PC-3 (cell line): Measurements from ENCODE around the gene CLDN19. TPM values are rescaled to one million over a fixed set of nuclear protein-coding genes. Genes with fewer than 3 reads are reported as not detected.
A peak's percentile ranks its signal among the peaks of the same experiment; 100 is the strongest.

ENCODE experiments used
- ATAC-seq: fragments of 200-7000 bp; cut with Tn5 transposase; 2 replicates; pipeline ENCODE4 v1.9.1; 2020; ENCODE audit warnings: mild to moderate bottlenecking, moderate library complexity
- BruUV-seq: library from RNA; stranded (reverse); fragments of 400-500 nt; replicated peaks from 2 replicates; lab custom pipeline; 2021; lab: Mats Ljungman, UMichigan
- CTCF ChIA-PET: fragments of 300-600 bp; sonication (Branson Sonifier 250); formaldehyde crosslinking; loops from one replicate; lab custom pipeline; 2022; ENCODE audit warnings: antibody characterized with exemption; lab: Charles Lee
- POLR2A ChIA-PET: fragments of 300-600 bp; sonication (Branson Sonifier 250); formaldehyde crosslinking; loops from one replicate; lab custom pipeline; 2022; ENCODE audit warnings: antibody characterized with exemption; ENCODE audit not compliant: unreplicated experiment; lab: Charles Lee
- DNase-seq: peaks from one replicate; pipeline ENCODE4 v3.0.0-alpha.2; 2015
- H2AFZ ChIP-seq: fragments of 300-600 bp; sonication (generic); 2 replicates; pipeline ENCODE4 v1.6.0; 2016; ENCODE audit warnings: antibody characterized with exemption, low read length
- H3F3A ChIP-seq: fragments of 300-600 bp; sonication (generic); one replicate; pipeline ENCODE4 v1.6.0; 2017; ENCODE audit warnings: antibody characterized with exemption, low read length, control low read depth, mild to moderate bottlenecking; ENCODE audit not compliant: unreplicated experiment
- H3K27ac ChIP-seq: fragments of 300-600 bp; sonication (generic); 2 replicates; pipeline ENCODE4 v1.5.1; 2016; ENCODE audit warnings: mild to moderate bottlenecking, low read length
- H3K27me3 ChIP-seq: fragments of 300-600 bp; sonication (generic); 2 replicates; pipeline ENCODE4 v1.6.1; 2016; ENCODE audit warnings: low read length, mixed read lengths
- H3K36me3 ChIP-seq: fragments of 300-600 bp; sonication (generic); 2 replicates; pipeline ENCODE4 v1.6.1; 2016; ENCODE audit warnings: low read depth, mixed run types, low read length, mixed read lengths
- H3K4me1 ChIP-seq: fragments of 300-600 bp; sonication (generic); 2 replicates; pipeline ENCODE4 v1.5.1; 2016; ENCODE audit warnings: low read length; ENCODE audit not compliant: insufficient read depth
- H3K4me2 ChIP-seq: fragments of 300-600 bp; sonication (generic); 2 replicates; pipeline ENCODE4 v1.6.0; 2016; ENCODE audit warnings: low read length
- H3K4me3 ChIP-seq: fragments of 300-600 bp; sonication (generic); 2 replicates; pipeline ENCODE4 v1.5.1; 2016; ENCODE audit warnings: mild to moderate bottlenecking, low read length, mixed read lengths
- H3K79me2 ChIP-seq: fragments of 300-600 bp; sonication (generic); 2 replicates; pipeline ENCODE4 v1.6.1; 2017; ENCODE audit warnings: low read length, mixed read lengths
- H3K9ac ChIP-seq: fragments of 300-600 bp; sonication (generic); 2 replicates; pipeline ENCODE4 v1.6.0; 2016; ENCODE audit warnings: mild to moderate bottlenecking, low read length
- H3K9me2 ChIP-seq: fragments of 300-600 bp; sonication (generic); replicated peaks from 2 replicates; pipeline ENCODE4 v1.6.1; 2016; ENCODE audit warnings: mixed run types, low read length, mixed read lengths
- H3K9me3 ChIP-seq: fragments of 300-600 bp; sonication (generic); 2 replicates; pipeline ENCODE4 v1.6.1; 2016; ENCODE audit warnings: low read length, mixed read lengths
- H4K20me1 ChIP-seq: fragments of 300-600 bp; sonication (generic); 2 replicates; pipeline ENCODE4 v1.6.1; 2016; ENCODE audit warnings: low read length, mixed read lengths
- CTCF ChIP-seq: fragments of 300-600 bp; sonication (generic); conservative IDR thresholded peaks from 2 replicates; pipeline ENCODE4 v1.5.1; 2017; ENCODE audit warnings: antibody characterized with exemption, low read depth, mild to moderate bottlenecking, low read length
- EZH2 ChIP-seq: fragments of 300-600 bp; sonication (generic); IDR thresholded peaks from one replicate; pipeline ENCODE4 v1.6.1; 2017; ENCODE audit warnings: antibody characterized with exemption, mild to moderate bottlenecking, low read length; ENCODE audit not compliant: unreplicated experiment
- EZH2phosphoT487 ChIP-seq: fragments of 300-600 bp; sonication (generic); IDR thresholded peaks from 2 replicates; pipeline ENCODE4 v1.6.1; 2018; ENCODE audit warnings: mild to moderate bottlenecking, antibody characterized with exemption, low read length, borderline replicate concordance
- intact Hi-C: fragments of 100-400 bp; cut with micrococcal nuclease; formaldehyde crosslinking; loops from 2 replicates; pipeline ENCODE4 v1.9.0; 2023
- total RNA-seq: library from RNA; depleted of rRNA; stranded (reverse); fragments of >200 nt; gene quantifications from 2 replicates; pipeline ENCODE4 v1.2.3, GENCODE V29; 2014

Gene CLDN19
- total RNA-seq, 1 experiment from 2014 or later, result not detected

GRCh38 chr1:42777852-42778251 lies 37.8 kb upstream of the CLDN19 start:
- Histone ChIP-seq H2AFZ (no peak overlapping the region), H3K4me1 (no peaks in the 10 kb centered on the region), H3F3A (no peaks in the 10 kb centered on the region), H3K4me2 (no peak overlapping the region), H4K20me1 (no peaks in the 10 kb centered on the region), H3K9me2 (no peaks in the 10 kb centered on the region), H3K36me3 (peaks cover 32% of the 10 kb centered on the region), H3K27ac (no peak overlapping the region), H3K9me3 (no peaks in the 10 kb centered on the region), H3K79me2 (0 out of 2 replicates have a peak, but pooled peaks cover 4% of the 10 kb centered on the region), H3K27me3 (no peaks in the 10 kb centered on the region), H3K9ac (no peak overlapping the region), H3K4me3 (no peak overlapping the region)
- peak; percentile 48 for DNase-seq
- peak; percentile 63 for ATAC-seq
- BruUV-seq, result no TSS peak
- ChIA-PET CTCF (interaction anchor here (0.6 to 1.0 kb wide), 3 partner anchors 135 to 296 kb away, joined by 3 to 7 read pairs (median 3); no protein-coding TSS in a partner anchor), POLR2A (no interaction called here)
- TF ChIP-seq EZH2 (no peak), EZH2phosphoT487 (no peak), CTCF (peak; percentile 83)
- intact Hi-C loops, result loop anchor here (1.0 to 2.0 kb wide), 2 partner anchors 133 to 296 kb away; no protein-coding TSS in a partner anchor

GRCh38 chr1:42776502-42776901 lies 36.5 kb upstream of the CLDN19 start:
- Histone ChIP-seq H3K9ac (no peak overlapping the region), H3K27me3 (no peaks in the 10 kb centered on the region), H4K20me1 (no peaks in the 10 kb centered on the region), H3K9me3 (no peaks in the 10 kb centered on the region), H2AFZ (no peak overlapping the region), H3K36me3 (peaks cover 28% of the 10 kb centered on the region), H3F3A (no peaks in the 10 kb centered on the region), H3K79me2 (peaks cover 14% of the 10 kb centered on the region), H3K27ac (no peak overlapping the region), H3K4me1 (no peaks in the 10 kb centered on the region), H3K4me3 (no peak overlapping the region), H3K4me2 (no peak overlapping the region), H3K9me2 (no peaks in the 10 kb centered on the region)
- TF ChIP-seq EZH2phosphoT487 (no peak), CTCF (no peak), EZH2 (no peak)
- intact Hi-C loops, result no loop called here
- no TSS peak for BruUV-seq
- ATAC-seq, result no peak
- POLR2A ChIA-PET, result interaction anchor here (0.6 kb wide), 1 partner anchor 40 kb away, joined by 4 read pairs; the partner anchor contains the start of gene ERMAP
- CTCF ChIA-PET, result no interaction called here
- no peak for DNase-seq

- no peaks in the 10 kb centered on the region for H3F3A ChIP-seq
- H3K4me3 ChIP-seq, result no peak overlapping the region
- H3K4me2 ChIP-seq, result no peak overlapping the region
- H3K4me1 ChIP-seq, result no peaks in the 10 kb centered on the region
- ATAC-seq, result no peak
- H3K79me2 ChIP-seq, result peaks cover 28% of the 10 kb centered on the region
- no peak overlapping the region for H3K27ac ChIP-seq
- DNase-seq, result no peak
- no peak for TF ChIP-seq CTCF
- TF ChIP-seq EZH2phosphoT487, result no peak
- no peak for TF ChIP-seq EZH2
- CTCF ChIA-PET, result no interaction called here
- no TSS peak for BruUV-seq
- no peak overlapping the region for H2AFZ ChIP-seq
- intact Hi-C loops, result no loop called here
- no peaks in the 10 kb centered on the region for H4K20me1 ChIP-seq
- POLR2A ChIA-PET, result no interaction called here
- H3K27me3 ChIP-seq, result no peaks in the 10 kb centered on the region
- no peak overlapping the region for H3K9ac ChIP-seq
- peaks cover 31% of the 10 kb centered on the region for H3K36me3 ChIP-seq
- no peaks in the 10 kb centered on the region for H3K9me2 ChIP-seq
- H3K9me3 ChIP-seq, result no peaks in the 10 kb centered on the region
These were observed 35.0 kb upstream of the CLDN19 start for GRCh38 chr1:42774928-42775526.
